Measurements from ENCODE around the gene U2AF2.

- TF ChIP-seq POLR2AphosphoS5 (IDR thresholded peaks at IDR 0.05) = no peak
- no peak for TF ChIP-seq CTCF (IDR thresholded peaks at IDR 0.05)
- TF ChIP-seq EP300 (IDR thresholded peaks at IDR 0.05) = no peak
Observed at GRCh38 chr19:55606471-55606787, 48.4 kb upstream of the U2AF2 start.
